ENCODE results near the gene BRINP3.

The BRINP3 gene

DNA sequence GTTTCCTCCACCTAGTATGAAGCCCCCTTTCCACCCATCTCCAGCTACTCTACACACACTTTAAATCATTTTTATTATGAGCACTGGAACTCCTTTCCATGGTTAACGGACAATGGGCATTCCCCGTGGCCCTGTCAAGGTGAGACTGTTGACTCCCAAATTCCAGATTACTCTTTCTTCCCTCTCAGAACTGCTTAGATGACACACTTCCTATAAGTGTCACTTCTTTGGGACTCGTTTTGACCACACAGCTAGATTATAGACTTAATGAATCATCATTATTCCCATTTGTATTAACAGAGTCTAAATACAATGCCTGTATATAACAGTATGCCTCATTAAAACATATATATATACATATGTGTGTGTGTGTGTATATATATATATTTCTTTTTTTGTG is 215.1 kb downstream of the BRINP3 start:
- no peaks in the 10 kb centered on the region for H3K36me3 Mint-ChIP-seq (ENCODE audit: insufficient read depth)
- no peak for DNase-seq
- H3K27me3 Mint-ChIP-seq = no peaks in the 10 kb centered on the region
- no peaks in the 10 kb centered on the region for H3K4me1 Mint-ChIP-seq (ENCODE audit: low read depth in 2 of 2)
- H3K27ac Mint-ChIP-seq = no peak overlapping the region
- ATAC-seq (replicated peaks) = no peak
- peaks cover 8 to 9% of the 10 kb centered on the region in 2 donors for H3K9me3 Mint-ChIP-seq
- no peak overlapping the region for H3K4me3 Mint-ChIP-seq

DNA sequence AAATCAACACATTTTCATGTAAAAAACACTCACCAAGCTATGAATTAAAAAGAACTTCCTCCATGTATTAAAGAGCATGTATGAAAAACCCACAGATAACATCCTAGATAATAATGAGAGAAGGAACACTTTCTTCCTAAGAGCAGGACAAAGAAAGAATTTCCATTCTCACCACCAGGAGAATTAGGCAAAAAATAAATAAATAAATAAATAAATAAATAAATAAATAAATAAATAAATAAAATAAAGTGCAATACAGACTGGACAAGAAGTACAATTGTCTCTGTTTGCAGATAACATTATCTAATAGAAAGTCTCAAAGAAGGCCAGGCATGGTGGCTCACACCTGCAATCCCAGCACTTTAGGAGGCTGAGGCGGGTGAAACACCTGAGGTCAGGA is 218.2 kb downstream of the BRINP3 start:
- no peak overlapping the region for H3K27ac Mint-ChIP-seq
- no peaks in the 10 kb centered on the region for H3K36me3 Mint-ChIP-seq (ENCODE audit: insufficient read depth)
- ATAC-seq (replicated peaks) (no peak), DNase-seq (no peak)
- no peaks in the 10 kb centered on the region for H3K27me3 Mint-ChIP-seq
- H3K9me3 Mint-ChIP-seq = peaks cover 13 to 22% of the 10 kb centered on the region in 2 donors
- no peak overlapping the region for H3K4me3 Mint-ChIP-seq
- H3K4me1 Mint-ChIP-seq (ENCODE audit: low read depth in 2 of 2) = no peaks in the 10 kb centered on the region

DNA sequence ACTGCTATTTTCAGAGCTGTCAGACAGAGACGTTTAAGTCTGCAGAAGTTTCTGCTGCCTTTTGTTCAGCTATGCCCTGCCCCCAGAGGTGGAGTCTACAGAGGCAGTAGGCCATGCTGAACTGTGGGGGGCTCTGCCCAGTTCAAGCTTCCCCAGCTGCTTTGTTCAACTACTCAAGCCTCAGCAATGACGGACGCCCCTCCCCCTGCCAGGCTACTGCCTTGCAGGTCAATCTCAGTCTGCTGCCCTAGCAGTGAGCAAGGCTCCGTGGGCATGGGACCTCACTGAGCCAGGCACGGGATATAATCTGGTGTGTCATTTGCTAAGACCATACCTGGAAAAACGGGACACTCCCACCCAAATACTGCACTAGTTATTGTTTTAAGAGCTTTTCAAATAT is 219.7 kb downstream of the BRINP3 start:
- Mint-ChIP-seq H3K4me3 (no peak overlapping the region), H3K4me1 (ENCODE audit: low read depth in 2 of 2) (no peaks in the 10 kb centered on the region), H3K27me3 (no peaks in the 10 kb centered on the region), H3K9me3 (peaks cover 13 to 22% of the 10 kb centered on the region in 2 donors), H3K27ac (no peak overlapping the region), H3K36me3 (ENCODE audit: insufficient read depth) (no peaks in the 10 kb centered on the region)
- ATAC-seq (replicated peaks) (no peak), DNase-seq (no peak)

DNA sequence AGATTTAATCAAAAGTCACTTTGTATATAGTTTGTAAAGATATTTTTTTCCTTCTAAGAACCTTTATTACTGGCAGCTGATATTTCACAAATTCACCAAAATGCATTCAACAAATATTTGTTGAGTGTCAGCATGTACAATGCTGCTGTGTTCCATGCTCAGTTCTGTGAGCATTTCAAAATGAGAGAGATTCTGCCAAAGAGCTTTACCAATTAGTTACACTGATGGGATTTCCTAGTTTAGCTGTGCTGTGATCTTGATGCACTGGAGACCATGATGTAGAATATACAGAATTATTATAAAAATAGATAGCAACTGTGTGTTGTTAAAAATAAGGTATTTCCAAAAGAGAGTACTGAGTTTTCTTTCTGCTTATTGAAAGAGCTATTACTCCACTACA is 225.6 kb downstream of the BRINP3 start:
- Mint-ChIP-seq H3K4me1 (ENCODE audit: low read depth in 2 of 2) (no peaks in the 10 kb centered on the region), H3K9me3 (peaks cover 12 to 13% of the 10 kb centered on the region in 2 donors), H3K27me3 (no peaks in the 10 kb centered on the region), H3K27ac (no peak overlapping the region), H3K36me3 (ENCODE audit: insufficient read depth) (no peaks in the 10 kb centered on the region), H3K4me3 (no peak overlapping the region)
- ATAC-seq (replicated peaks) (no peak), DNase-seq (no peak)

DNA sequence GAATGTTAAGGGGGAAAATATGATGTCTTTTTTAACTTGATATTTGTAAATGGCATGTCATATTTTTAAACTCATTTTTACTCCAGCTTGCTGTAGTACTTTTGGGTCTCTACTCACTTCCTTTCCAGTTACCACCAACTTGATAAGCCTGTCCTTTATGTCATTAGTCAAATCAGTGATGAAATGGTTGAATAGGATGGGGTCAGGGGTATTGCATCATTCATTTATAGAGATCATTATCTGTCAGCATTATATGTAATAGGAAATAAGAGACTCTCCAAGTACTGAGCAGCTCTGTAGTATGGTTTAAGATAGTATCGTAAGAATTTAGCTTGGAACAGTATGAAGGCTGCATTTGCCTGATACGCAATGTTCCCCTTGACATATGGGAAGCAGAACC is 227.3 kb downstream of the BRINP3 start:
- H3K36me3 Mint-ChIP-seq (ENCODE audit: insufficient read depth) = no peaks in the 10 kb centered on the region
- DNase-seq (no peak), ATAC-seq (replicated peaks) (no peak)
- H3K27me3 Mint-ChIP-seq = no peaks in the 10 kb centered on the region
- H3K27ac Mint-ChIP-seq = no peak overlapping the region
- H3K4me1 Mint-ChIP-seq (ENCODE audit: low read depth in 2 of 2) = no peaks in the 10 kb centered on the region
- H3K4me3 Mint-ChIP-seq = no peak overlapping the region
- H3K9me3 Mint-ChIP-seq = peaks cover 2 to 8% of the 10 kb centered on the region in 2 donors

DNA sequence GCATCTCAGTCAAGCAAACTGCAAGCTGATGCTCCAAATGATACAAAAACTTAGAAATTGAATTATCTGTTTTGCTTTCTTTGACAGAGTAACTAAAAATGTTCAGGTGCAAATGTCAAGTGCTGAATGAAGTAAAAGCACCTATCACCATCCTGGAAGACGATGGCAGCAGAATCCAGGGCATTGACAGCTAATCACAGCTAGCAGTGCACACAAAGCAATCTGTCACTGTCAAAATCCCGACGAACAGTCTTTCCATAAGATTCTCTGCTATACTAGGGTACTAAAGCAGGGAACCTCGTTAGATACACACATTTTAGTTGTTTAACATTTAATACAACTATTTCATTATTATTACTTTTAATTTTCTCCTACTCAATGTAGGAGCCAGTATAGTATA is 233.3 kb downstream of the BRINP3 start:
- H3K36me3 Mint-ChIP-seq (ENCODE audit: insufficient read depth) = no peaks in the 10 kb centered on the region
- ATAC-seq (replicated peaks) (no peak), DNase-seq (no peak)
- H3K27me3 Mint-ChIP-seq = no peaks in the 10 kb centered on the region
- no peaks in the 10 kb centered on the region for H3K4me1 Mint-ChIP-seq (ENCODE audit: low read depth in 2 of 2)
- no peak overlapping the region for H3K4me3 Mint-ChIP-seq
- H3K9me3 Mint-ChIP-seq = peaks cover 0 to 6% of the 10 kb centered on the region in 2 donors
- no peak overlapping the region for H3K27ac Mint-ChIP-seq

DNA sequence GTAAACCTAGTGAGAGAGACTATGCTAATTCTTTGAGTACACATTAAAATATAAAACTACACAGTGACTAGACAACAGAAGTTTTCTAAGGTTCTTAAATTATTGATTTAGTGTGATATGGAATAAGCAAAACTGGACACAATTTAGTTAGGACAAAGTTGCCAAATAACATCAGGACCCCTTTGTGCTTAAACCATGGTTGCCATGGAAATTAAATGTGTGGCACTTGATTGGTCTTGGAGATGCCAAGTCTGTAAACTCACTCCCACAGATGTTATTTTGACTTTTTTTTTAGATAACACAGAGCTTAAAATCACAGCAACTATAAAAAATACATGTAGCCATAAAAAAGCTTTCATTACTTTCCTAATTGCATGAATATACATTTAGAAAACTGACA is 234.6 kb downstream of the BRINP3 start:
- Mint-ChIP-seq H3K36me3 (ENCODE audit: insufficient read depth) (no peaks in the 10 kb centered on the region), H3K27me3 (no peaks in the 10 kb centered on the region), H3K4me1 (ENCODE audit: low read depth in 2 of 2) (no peaks in the 10 kb centered on the region), H3K4me3 (no peak overlapping the region), H3K27ac (no peak overlapping the region), H3K9me3 (peaks cover 0 to 6% of the 10 kb centered on the region in 2 donors)
- no peak for ATAC-seq (replicated peaks)
- no peak for DNase-seq

DNA sequence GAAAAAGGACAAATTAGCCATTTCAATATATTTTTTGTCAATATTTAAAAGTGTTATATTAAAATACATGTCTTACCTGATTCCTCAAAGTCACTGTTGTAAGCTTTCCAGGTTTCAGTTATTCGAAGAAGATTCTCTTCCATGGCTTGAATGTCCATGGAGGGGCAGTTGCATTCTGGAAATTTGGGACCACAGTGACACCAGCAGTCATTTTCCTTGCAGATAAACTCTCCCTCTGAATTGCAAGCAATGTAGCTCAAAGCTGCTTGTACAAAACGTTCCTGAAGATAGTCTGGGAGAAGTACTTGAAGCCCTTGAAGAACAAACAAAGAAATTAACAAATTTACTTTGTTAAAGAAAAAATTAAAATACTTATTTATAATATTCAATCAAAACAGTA is 251.7 kb downstream of the BRINP3 start:
- no peaks in the 10 kb centered on the region for H3K27me3 Mint-ChIP-seq
- DNase-seq = no peak
- no peak for ATAC-seq (replicated peaks)
- no peak overlapping the region for H3K4me3 Mint-ChIP-seq
- H3K9me3 Mint-ChIP-seq = peaks cover 11 to 22% of the 10 kb centered on the region in 2 donors
- no peaks in the 10 kb centered on the region for H3K36me3 Mint-ChIP-seq (ENCODE audit: insufficient read depth)
- H3K27ac Mint-ChIP-seq = no peak overlapping the region
- H3K4me1 Mint-ChIP-seq (ENCODE audit: low read depth in 2 of 2) = no peaks in the 10 kb centered on the region

DNA sequence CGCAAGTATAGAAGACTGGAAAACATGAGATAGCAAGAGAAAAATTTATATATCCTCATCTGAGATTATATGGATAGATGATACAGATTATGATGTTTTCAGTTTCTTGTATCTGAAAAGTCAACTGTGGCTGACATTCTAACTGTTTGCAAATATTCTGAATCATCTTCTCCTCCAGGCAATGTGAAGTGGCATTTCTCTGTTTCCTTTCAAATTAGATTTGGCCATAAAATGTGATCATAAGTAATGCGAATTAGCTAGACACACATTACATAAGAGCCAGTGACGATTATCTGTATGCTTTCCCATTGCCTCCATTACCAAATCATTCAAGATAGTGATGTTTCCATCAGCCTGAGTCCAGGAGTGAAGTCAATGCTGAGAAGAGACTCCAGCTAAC is 265.2 kb downstream of the BRINP3 start:
- no peak overlapping the region for H3K4me3 Mint-ChIP-seq
- no peak overlapping the region for H3K27ac Mint-ChIP-seq
- H3K9me3 Mint-ChIP-seq = peaks cover 0 to 6% of the 10 kb centered on the region in 2 donors
- no peaks in the 10 kb centered on the region for H3K36me3 Mint-ChIP-seq (ENCODE audit: insufficient read depth)
- DNase-seq (no peak), ATAC-seq (replicated peaks) (no peak)
- no peaks in the 10 kb centered on the region for H3K27me3 Mint-ChIP-seq
- H3K4me1 Mint-ChIP-seq (ENCODE audit: low read depth in 2 of 2) = no peaks in the 10 kb centered on the region

DNA sequence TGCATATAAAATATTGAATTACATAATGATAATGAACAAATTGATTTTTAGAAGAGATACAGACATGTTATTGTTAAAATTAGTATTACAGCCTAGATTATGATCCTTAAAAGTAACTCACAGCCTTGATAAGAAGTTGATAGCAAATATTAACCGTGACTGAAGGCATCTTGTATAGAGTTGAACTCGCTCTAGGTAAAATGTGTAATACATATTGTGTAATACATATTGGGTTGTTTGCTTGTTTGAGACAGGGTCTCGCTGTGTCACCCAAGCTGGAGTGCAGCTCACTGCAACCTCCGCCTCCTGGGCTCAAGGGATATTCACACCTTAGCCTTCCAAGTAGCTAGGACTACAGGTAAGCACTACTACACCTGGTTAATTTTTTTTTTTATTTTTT is 269.9 kb downstream of the BRINP3 start:
- Mint-ChIP-seq H3K27ac (no peak overlapping the region), H3K27me3 (no peaks in the 10 kb centered on the region), H3K4me3 (no peak overlapping the region)

DNA sequence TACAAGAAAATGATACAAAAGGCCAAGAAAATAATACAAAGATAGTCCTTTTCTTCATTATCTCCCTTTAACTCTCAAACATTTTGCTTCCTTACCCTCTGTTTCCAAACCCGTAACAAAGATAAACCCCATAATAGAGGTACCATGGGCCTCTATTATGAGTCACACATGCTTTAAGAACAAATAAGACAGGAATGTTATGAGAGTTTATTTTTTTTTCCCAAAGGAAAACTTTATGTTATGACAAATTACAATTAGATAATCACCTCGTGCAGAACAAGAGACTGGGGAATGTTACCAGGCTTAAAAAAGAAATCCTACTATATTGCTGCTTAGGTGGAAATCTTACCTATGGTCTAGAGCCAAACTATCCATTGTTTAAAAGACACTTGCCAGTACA is 272.0 kb downstream of the BRINP3 start:
- Mint-ChIP-seq H3K4me3 (no peak overlapping the region), H3K27me3 (no peaks in the 10 kb centered on the region), H3K36me3 (ENCODE audit: insufficient read depth) (no peaks in the 10 kb centered on the region), H3K4me1 (ENCODE audit: low read depth in 2 of 2) (no peaks in the 10 kb centered on the region), H3K27ac (no peak overlapping the region), H3K9me3 (peaks cover 0 to 17% of the 10 kb centered on the region in 2 donors)
- DNase-seq = no peak
- no peak for ATAC-seq (replicated peaks)

More for the DNA sequence above, 269.9 kb downstream of the BRINP3 start:
- no peak for ATAC-seq (replicated peaks)
- no peak for DNase-seq
- H3K4me1 Mint-ChIP-seq (ENCODE audit: low read depth in 2 of 2) = no peaks in the 10 kb centered on the region
- peaks cover 0 to 13% of the 10 kb centered on the region in 2 donors for H3K9me3 Mint-ChIP-seq
- H3K36me3 Mint-ChIP-seq (ENCODE audit: insufficient read depth) = no peaks in the 10 kb centered on the region

DNA sequence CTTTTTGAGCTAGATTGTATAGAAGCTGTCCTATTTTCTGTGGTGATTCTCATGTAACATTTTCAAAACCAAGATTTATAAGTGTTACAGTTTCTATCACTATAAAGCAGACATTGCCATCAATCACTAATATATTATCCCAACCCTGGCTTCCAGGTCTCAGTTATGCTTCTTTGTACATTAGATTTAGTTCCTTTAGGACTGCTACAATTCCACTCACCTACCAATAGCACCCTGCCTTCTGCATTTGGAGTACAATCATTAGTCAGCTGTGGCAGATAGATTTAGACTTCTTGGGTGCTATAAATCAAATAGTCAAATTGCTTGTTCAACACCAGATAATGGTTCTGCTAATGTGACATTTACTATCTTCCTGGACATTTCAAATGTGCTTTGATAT is 281.6 kb downstream of the BRINP3 start:
- ATAC-seq (replicated peaks) (no peak), DNase-seq (no peak)
- Mint-ChIP-seq H3K27me3 (no peaks in the 10 kb centered on the region), H3K27ac (no peak overlapping the region), H3K9me3 (peaks cover 13 to 22% of the 10 kb centered on the region in 2 donors), H3K4me3 (no peak overlapping the region), H3K36me3 (ENCODE audit: insufficient read depth) (no peaks in the 10 kb centered on the region), H3K4me1 (ENCODE audit: low read depth in 2 of 2) (no peaks in the 10 kb centered on the region)

DNA sequence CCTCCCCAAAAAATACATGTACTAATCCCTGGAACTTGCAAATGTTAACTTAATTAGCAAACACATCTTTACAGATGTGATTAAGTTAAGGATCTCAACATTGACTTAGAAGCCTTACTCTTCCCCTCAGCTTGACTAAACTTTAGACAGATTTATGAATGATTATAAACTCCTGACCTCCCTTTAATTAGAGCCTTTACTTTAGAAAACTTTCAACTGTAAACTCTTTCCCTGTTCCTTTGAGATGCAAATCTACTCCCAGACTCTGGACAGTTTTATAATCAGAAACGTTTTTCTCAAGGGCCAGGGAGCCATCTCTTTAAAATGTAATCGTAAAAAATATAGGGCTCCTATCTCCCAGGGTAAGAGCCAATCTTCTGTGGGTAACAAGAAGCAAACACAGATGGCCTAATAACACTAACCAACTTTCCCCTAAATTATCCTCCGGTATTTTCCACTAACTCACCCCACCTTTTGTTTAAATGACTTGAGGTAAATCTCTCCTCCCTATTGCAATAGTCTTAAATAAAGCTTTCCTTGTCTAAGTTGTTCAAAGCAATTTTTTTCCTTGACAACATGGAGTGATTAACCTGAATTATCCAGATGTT is 284.1 kb downstream of the BRINP3 start:
- no peaks in the 10 kb centered on the region for H3K27me3 Mint-ChIP-seq
- no peak overlapping the region for H3K27ac Mint-ChIP-seq

DNA sequence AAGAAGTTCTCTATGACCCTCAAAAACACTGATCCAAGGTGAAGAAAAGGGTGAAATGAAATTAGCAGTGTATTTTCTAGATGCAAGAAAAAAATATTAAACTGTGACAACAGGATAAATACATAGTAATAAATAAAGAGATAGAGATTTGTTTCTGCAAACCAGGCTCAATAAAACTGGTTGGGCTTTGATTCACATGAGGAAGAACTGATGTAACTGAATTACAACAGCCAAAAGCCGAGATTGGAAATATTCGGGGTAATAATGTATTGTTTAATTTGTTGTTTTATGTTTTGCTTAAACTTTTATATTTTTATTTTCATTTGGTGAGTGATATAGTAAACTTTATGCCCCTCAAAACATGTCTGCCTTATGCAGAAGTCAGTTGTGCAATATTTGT is 285.0 kb downstream of the BRINP3 start:
- H3K9me3 Mint-ChIP-seq = peaks cover 7 to 14% of the 10 kb centered on the region in 2 donors

More for the DNA sequence above, 284.1 kb downstream of the BRINP3 start:
- ATAC-seq (replicated peaks) (no peak), DNase-seq (no peak)
- H3K36me3 Mint-ChIP-seq (ENCODE audit: insufficient read depth) = no peaks in the 10 kb centered on the region
- peaks cover 5 to 18% of the 10 kb centered on the region in 2 donors for H3K9me3 Mint-ChIP-seq
- H3K4me1 Mint-ChIP-seq (ENCODE audit: low read depth in 2 of 2) = no peaks in the 10 kb centered on the region
- no peak overlapping the region for H3K4me3 Mint-ChIP-seq

DNA sequence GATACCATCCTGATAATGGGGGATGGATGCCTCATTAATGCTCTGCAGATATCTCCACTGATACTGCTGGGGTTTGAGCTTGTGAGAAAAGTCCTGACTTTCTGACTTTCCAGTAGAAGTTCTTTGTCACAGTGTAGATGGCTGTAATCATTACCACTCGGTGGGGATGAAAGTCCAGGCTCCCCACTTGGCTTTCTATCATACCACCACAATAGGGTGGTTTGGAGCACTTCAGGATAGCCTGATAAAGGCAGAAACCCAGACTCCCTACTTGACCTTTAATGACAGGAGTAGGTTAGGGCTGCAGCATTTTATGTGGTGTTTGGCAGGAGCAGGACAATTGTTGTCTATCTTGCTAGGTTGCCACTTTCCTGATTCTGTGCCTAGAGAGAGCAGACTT is 294.1 kb downstream of the BRINP3 start:
- DNase-seq (no peak), ATAC-seq (replicated peaks) (no peak)
- H3K27ac Mint-ChIP-seq = no peak overlapping the region
- H3K27me3 Mint-ChIP-seq = no peaks in the 10 kb centered on the region
- no peaks in the 10 kb centered on the region for H3K36me3 Mint-ChIP-seq (ENCODE audit: insufficient read depth)
- no peak overlapping the region for H3K4me3 Mint-ChIP-seq
- H3K9me3 Mint-ChIP-seq = peaks cover 0 to 4% of the 10 kb centered on the region in 2 donors
- H3K4me1 Mint-ChIP-seq (ENCODE audit: low read depth in 2 of 2) = no peaks in the 10 kb centered on the region

More for the DNA sequence above, 285.0 kb downstream of the BRINP3 start:
- no peaks in the 10 kb centered on the region for H3K4me1 Mint-ChIP-seq (ENCODE audit: low read depth in 2 of 2)
- no peak overlapping the region for H3K27ac Mint-ChIP-seq
- H3K4me3 Mint-ChIP-seq = no peak overlapping the region
- DNase-seq (no peak), ATAC-seq (replicated peaks) (no peak)
- H3K27me3 Mint-ChIP-seq = no peaks in the 10 kb centered on the region
- H3K36me3 Mint-ChIP-seq (ENCODE audit: insufficient read depth) = no peaks in the 10 kb centered on the region
